PC-3 (cell line): ENCODE results near the gene PTPRN2. TPM values are rescaled to one million over a fixed set of nuclear protein-coding genes. Genes with fewer than 3 reads are reported as not detected.
A peak's percentile ranks its signal among the peaks of the same experiment; 100 is the strongest.

ENCODE experiments used
- ATAC-seq: fragments of 200-7000 bp; cut with Tn5 transposase; 2 replicates; pipeline ENCODE4 v1.9.1; 2020; ENCODE audit warnings: mild to moderate bottlenecking, moderate library complexity
- BruUV-seq: library from RNA; stranded (reverse); fragments of 400-500 nt; replicated peaks from 2 replicates; lab custom pipeline; 2021; lab: Mats Ljungman, UMichigan
- CTCF ChIA-PET: fragments of 300-600 bp; sonication (Branson Sonifier 250); formaldehyde crosslinking; loops from one replicate; lab custom pipeline; 2022; ENCODE audit warnings: antibody characterized with exemption; lab: Charles Lee
- POLR2A ChIA-PET: fragments of 300-600 bp; sonication (Branson Sonifier 250); formaldehyde crosslinking; loops from one replicate; lab custom pipeline; 2022; ENCODE audit warnings: antibody characterized with exemption; ENCODE audit not compliant: unreplicated experiment; lab: Charles Lee
- DNase-seq: peaks from one replicate; pipeline ENCODE4 v3.0.0-alpha.2; 2015
- H2AFZ ChIP-seq: fragments of 300-600 bp; sonication (generic); 2 replicates; pipeline ENCODE4 v1.6.0; 2016; ENCODE audit warnings: antibody characterized with exemption, low read length
- H3F3A ChIP-seq: fragments of 300-600 bp; sonication (generic); one replicate; pipeline ENCODE4 v1.6.0; 2017; ENCODE audit warnings: antibody characterized with exemption, low read length, control low read depth, mild to moderate bottlenecking; ENCODE audit not compliant: unreplicated experiment
- H3K27ac ChIP-seq: fragments of 300-600 bp; sonication (generic); 2 replicates; pipeline ENCODE4 v1.5.1; 2016; ENCODE audit warnings: mild to moderate bottlenecking, low read length
- H3K27me3 ChIP-seq: fragments of 300-600 bp; sonication (generic); 2 replicates; pipeline ENCODE4 v1.6.1; 2016; ENCODE audit warnings: low read length, mixed read lengths
- H3K36me3 ChIP-seq: fragments of 300-600 bp; sonication (generic); 2 replicates; pipeline ENCODE4 v1.6.1; 2016; ENCODE audit warnings: low read depth, mixed run types, low read length, mixed read lengths
- H3K4me1 ChIP-seq: fragments of 300-600 bp; sonication (generic); 2 replicates; pipeline ENCODE4 v1.5.1; 2016; ENCODE audit warnings: low read length; ENCODE audit not compliant: insufficient read depth
- H3K4me2 ChIP-seq: fragments of 300-600 bp; sonication (generic); 2 replicates; pipeline ENCODE4 v1.6.0; 2016; ENCODE audit warnings: low read length
- H3K4me3 ChIP-seq: fragments of 300-600 bp; sonication (generic); 2 replicates; pipeline ENCODE4 v1.5.1; 2016; ENCODE audit warnings: mild to moderate bottlenecking, low read length, mixed read lengths
- H3K79me2 ChIP-seq: fragments of 300-600 bp; sonication (generic); 2 replicates; pipeline ENCODE4 v1.6.1; 2017; ENCODE audit warnings: low read length, mixed read lengths
- H3K9ac ChIP-seq: fragments of 300-600 bp; sonication (generic); 2 replicates; pipeline ENCODE4 v1.6.0; 2016; ENCODE audit warnings: mild to moderate bottlenecking, low read length
- H3K9me2 ChIP-seq: fragments of 300-600 bp; sonication (generic); replicated peaks from 2 replicates; pipeline ENCODE4 v1.6.1; 2016; ENCODE audit warnings: mixed run types, low read length, mixed read lengths
- H3K9me3 ChIP-seq: fragments of 300-600 bp; sonication (generic); 2 replicates; pipeline ENCODE4 v1.6.1; 2016; ENCODE audit warnings: low read length, mixed read lengths
- H4K20me1 ChIP-seq: fragments of 300-600 bp; sonication (generic); 2 replicates; pipeline ENCODE4 v1.6.1; 2016; ENCODE audit warnings: low read length, mixed read lengths
- CTCF ChIP-seq: fragments of 300-600 bp; sonication (generic); conservative IDR thresholded peaks from 2 replicates; pipeline ENCODE4 v1.5.1; 2017; ENCODE audit warnings: antibody characterized with exemption, low read depth, mild to moderate bottlenecking, low read length
- EZH2 ChIP-seq: fragments of 300-600 bp; sonication (generic); IDR thresholded peaks from one replicate; pipeline ENCODE4 v1.6.1; 2017; ENCODE audit warnings: antibody characterized with exemption, mild to moderate bottlenecking, low read length; ENCODE audit not compliant: unreplicated experiment
- EZH2phosphoT487 ChIP-seq: fragments of 300-600 bp; sonication (generic); IDR thresholded peaks from 2 replicates; pipeline ENCODE4 v1.6.1; 2018; ENCODE audit warnings: mild to moderate bottlenecking, antibody characterized with exemption, low read length, borderline replicate concordance
- intact Hi-C: fragments of 100-400 bp; cut with micrococcal nuclease; formaldehyde crosslinking; loops from 2 replicates; pipeline ENCODE4 v1.9.0; 2023
- total RNA-seq: library from RNA; depleted of rRNA; stranded (reverse); fragments of >200 nt; gene quantifications from 2 replicates; pipeline ENCODE4 v1.2.3, GENCODE V29; 2014

The PTPRN2 gene
- total RNA-seq, 1 experiment from 2014 or later, result 3.2 TPM

- H3K4me3 ChIP-seq, result no peak overlapping the region
- ATAC-seq (no peak), DNase-seq (no peak)
- peaks cover 7% of the 10 kb centered on the region; the same call in 1 of the 2 replicates for H3K36me3 ChIP-seq
- no peaks in the 10 kb centered on the region for H3F3A ChIP-seq
- H3K9ac ChIP-seq, result no peak overlapping the region
- no peak overlapping the region for H2AFZ ChIP-seq
- H4K20me1 ChIP-seq, result no peaks in the 10 kb centered on the region; the same call in 1 of the 2 replicates
- BruUV-seq, result no TSS peak
- ChIA-PET CTCF (no interaction called here), POLR2A (no interaction called here)
- H3K4me2 ChIP-seq, result no peak overlapping the region
- no peaks in the 10 kb centered on the region for H3K27me3 ChIP-seq
- 0 out of 2 replicates have a peak, but pooled peaks cover 10% of the 10 kb centered on the region for H3K79me2 ChIP-seq
- H3K27ac ChIP-seq, result no peak overlapping the region
- H3K9me3 ChIP-seq, result no peaks in the 10 kb centered on the region
- intact Hi-C loops, result no loop called here
- no peak for TF ChIP-seq CTCF
- no peak for TF ChIP-seq EZH2
- no peak for TF ChIP-seq EZH2phosphoT487
- no peaks in the 10 kb centered on the region for H3K9me2 ChIP-seq
- peaks cover 10% of the 10 kb centered on the region for H3K4me1 ChIP-seq
These were observed 909.1 kb downstream of the PTPRN2 start for GRCh38 chr7:157678501-157678900.

GRCh38 chr7:157676456-157677255 is 911.0 kb downstream of the PTPRN2 start:
- peak; percentile 18 for DNase-seq
- Histone ChIP-seq H3K27ac (no peak overlapping the region), H3F3A (no peaks in the 10 kb centered on the region), H3K4me2 (no peak overlapping the region), H3K4me1 (peaks cover 10% of the 10 kb centered on the region), H3K9me2 (no peaks in the 10 kb centered on the region), H3K4me3 (no peak overlapping the region), H3K9ac (no peak overlapping the region), H3K36me3 (no peaks in the 10 kb centered on the region; the same call in 1 of the 2 replicates), H2AFZ (no peak overlapping the region), H3K79me2 (0 out of 2 replicates have a peak, but pooled peaks cover 10% of the 10 kb centered on the region), H3K27me3 (no peaks in the 10 kb centered on the region), H3K9me3 (no peaks in the 10 kb centered on the region), H4K20me1 (no peaks in the 10 kb centered on the region; the same call in 1 of the 2 replicates)
- TF ChIP-seq EZH2 (no peak), EZH2phosphoT487 (no peak), CTCF (no peak)
- ChIA-PET CTCF (no interaction called here), POLR2A (no interaction called here)
- no TSS peak for BruUV-seq
- intact Hi-C loops, result no loop called here
- ATAC-seq, result peak; percentile 77

GRCh38 chr7:157676001-157676400 is 911.6 kb downstream of the PTPRN2 start:
- Histone ChIP-seq H3F3A (no peaks in the 10 kb centered on the region), H3K9me3 (no peaks in the 10 kb centered on the region), H3K27me3 (no peaks in the 10 kb centered on the region), H3K4me1 (peaks cover 10% of the 10 kb centered on the region), H3K79me2 (0 out of 2 replicates have a peak, but pooled peaks cover 10% of the 10 kb centered on the region), H3K9me2 (no peaks in the 10 kb centered on the region), H3K4me2 (no peak overlapping the region), H3K4me3 (no peak overlapping the region), H2AFZ (no peak overlapping the region), H3K27ac (no peak overlapping the region), H3K9ac (no peak overlapping the region), H4K20me1 (no peaks in the 10 kb centered on the region; the same call in 1 of the 2 replicates), H3K36me3 (no peaks in the 10 kb centered on the region)
- intact Hi-C loops, result no loop called here
- POLR2A ChIA-PET, result no interaction called here
- ATAC-seq, result no peak
- CTCF ChIA-PET, result no interaction called here
- no TSS peak for BruUV-seq
- DNase-seq, result no peak
- TF ChIP-seq EZH2phosphoT487 (no peak), EZH2 (no peak), CTCF (no peak)
